ENCODE measurements around the gene HMX1. TPM values are rescaled to one million over a fixed set of nuclear protein-coding genes. Genes with fewer than 3 reads are reported as not detected.

The HMX1 gene
- polyA plus RNA-seq, 1 donor (not counting 4 experiments of a cell fraction or from before 2014, with no cell fraction given), result not detected

DNA sequence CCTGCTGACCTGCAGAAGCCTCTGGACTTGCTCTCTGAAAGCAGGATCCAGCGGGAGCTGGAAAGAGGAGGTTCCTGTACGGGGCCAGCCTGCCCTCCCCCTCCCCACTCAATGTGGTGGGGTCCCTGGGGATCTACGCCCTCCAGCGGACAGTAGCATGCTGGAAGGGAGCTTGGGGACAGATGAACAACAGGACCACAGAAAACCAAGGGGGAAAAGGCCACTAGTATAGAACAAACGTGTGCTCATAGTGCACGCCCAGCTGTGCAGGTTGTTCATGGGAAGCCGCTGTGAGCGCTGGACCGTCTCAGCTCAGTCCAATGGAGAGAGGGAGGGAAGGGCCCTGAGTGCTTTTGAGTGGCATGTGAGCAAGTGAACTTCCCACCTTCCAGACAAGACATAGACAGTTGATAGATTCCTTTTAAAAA lies 15.8 kb downstream of the HMX1 start:
- Histone ChIP-seq H3K27ac (ENCODE audit: control insufficient read depth, insufficient read depth, low read length) (no peak overlapping the region), H3K79me2 (ENCODE audit: control insufficient read depth, insufficient read depth, low read length) (no peaks in the 10 kb centered on the region), H3K4me3 (ENCODE audit: control insufficient read depth in 2 of 3, extremely low read depth in 1 of 3, insufficient read depth in 2 of 3, low read depth in 1 of 3, low read length in 3 of 3) (no peak overlapping the region), H2AFZ (ENCODE audit: control insufficient read depth, low read length) (no peak overlapping the region), H3K9me3 (ENCODE audit: control insufficient read depth, low read depth, low read length) (no peaks in the 10 kb centered on the region), H4K20me1 (ENCODE audit: control insufficient read depth, extremely low read depth, insufficient read depth, low read length) (no peaks in the 10 kb centered on the region), H3K4me2 (ENCODE audit: control insufficient read depth, extremely low read depth, insufficient read depth, low read depth, low read length) (no peak overlapping the region), H3K27me3 (ENCODE audit: control insufficient read depth, extremely low read depth, insufficient read depth, low read length) (peaks cover 69% of the 10 kb centered on the region), H3K9me1 (ENCODE audit: control insufficient read depth, extremely low read depth, insufficient read depth, low read length) (no peaks in the 10 kb centered on the region), H3K4me1 (ENCODE audit: control insufficient read depth, extremely low read depth, insufficient read depth, low read length) (no peaks in the 10 kb centered on the region), H3K36me3 (ENCODE audit: control insufficient read depth in 2 of 2, extremely low read depth in 1 of 2, insufficient read depth in 2 of 2, low read length in 2 of 2) (no peaks in the 10 kb centered on the region), H3K9ac (ENCODE audit: control insufficient read depth, extremely low read depth, insufficient read depth, low read length) (no peak overlapping the region)
- no peak for TF ChIP-seq EZH2 (IDR thresholded peaks at IDR 0.05; ENCODE audit: low read length)
- TF ChIP-seq, protein P1, sequence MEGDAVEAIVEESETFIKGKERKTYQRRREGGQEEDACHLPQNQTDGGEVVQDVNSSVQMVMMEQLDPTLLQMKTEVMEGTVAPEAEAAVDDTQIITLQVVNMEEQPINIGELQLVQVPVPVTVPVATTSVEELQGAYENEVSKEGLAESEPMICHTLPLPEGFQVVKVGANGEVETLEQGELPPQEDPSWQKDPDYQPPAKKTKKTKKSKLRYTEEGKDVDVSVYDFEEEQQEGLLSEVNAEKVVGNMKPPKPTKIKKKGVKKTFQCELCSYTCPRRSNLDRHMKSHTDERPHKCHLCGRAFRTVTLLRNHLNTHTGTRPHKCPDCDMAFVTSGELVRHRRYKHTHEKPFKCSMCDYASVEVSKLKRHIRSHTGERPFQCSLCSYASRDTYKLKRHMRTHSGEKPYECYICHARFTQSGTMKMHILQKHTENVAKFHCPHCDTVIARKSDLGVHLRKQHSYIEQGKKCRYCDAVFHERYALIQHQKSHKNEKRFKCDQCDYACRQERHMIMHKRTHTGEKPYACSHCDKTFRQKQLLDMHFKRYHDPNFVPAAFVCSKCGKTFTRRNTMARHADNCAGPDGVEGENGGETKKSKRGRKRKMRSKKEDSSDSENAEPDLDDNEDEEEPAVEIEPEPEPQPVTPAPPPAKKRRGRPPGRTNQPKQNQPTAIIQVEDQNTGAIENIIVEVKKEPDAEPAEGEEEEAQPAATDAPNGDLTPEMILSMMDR (optimal IDR thresholded peaks at IDR 0.05 in 1 of 3, IDR thresholded peaks at IDR 0.05 in 1 of 3, conservative IDR thresholded peaks at IDR 0.05 in 1 of 3; ENCODE audit: extremely low read depth in 1 of 3, insufficient read depth in 2 of 3, low read length in 3 of 3), result no peak
- no peak for DNase-seq (ENCODE audit: low read depth, low spot score)
- no peak for FAIRE-seq
- dilution Hi-C loops (cut with MboI; ENCODE audit: extremely low pct_ligation_motif_present, low sequenced_read_pairs), result no loop called here

DNA sequence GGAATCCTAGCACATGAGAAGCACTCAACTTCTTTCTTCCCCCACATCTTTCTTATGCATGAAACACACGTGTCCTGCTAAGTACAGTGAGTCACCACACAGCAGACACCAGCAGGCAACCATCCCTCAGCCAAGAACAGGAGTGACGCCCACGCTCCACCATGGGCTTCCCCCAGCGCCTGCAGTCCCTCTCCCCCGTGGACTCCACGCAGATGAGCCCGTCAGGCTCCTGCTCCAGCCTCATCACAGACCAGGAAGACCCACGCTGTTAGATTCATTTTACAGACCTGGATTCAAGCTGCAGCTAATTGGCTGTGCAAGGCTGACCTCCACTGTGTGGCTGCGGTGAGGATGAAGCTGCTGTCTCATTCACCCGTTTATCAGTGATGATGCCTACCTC lies 16.7 kb downstream of the HMX1 start:
- dilution Hi-C loops (cut with MboI; ENCODE audit: extremely low pct_ligation_motif_present, low sequenced_read_pairs), result no loop called here

DNA sequence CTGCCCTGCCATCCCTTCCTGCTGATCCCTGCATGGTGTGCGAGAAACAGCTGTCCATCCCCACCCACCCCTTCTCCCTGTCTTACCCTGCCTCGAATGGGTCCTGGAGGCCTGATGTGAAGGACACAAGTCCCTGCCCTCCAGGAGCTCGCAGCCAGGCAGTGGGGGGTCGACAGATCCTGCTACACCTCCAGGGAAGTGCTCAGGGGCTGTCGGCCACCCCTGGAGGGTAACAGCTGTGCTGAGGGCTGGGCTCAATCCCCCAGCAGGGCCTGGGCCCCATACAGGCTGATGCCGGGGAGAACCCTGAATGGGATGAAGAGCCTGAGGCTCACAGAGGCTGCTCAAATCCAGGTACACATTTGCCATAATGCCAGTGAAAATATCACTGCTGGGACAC lies 17.6 kb downstream of the HMX1 start:
- Histone ChIP-seq H3K4me2 (ENCODE audit: control insufficient read depth, extremely low read depth, insufficient read depth, low read depth, low read length) (no peak overlapping the region), H3K27me3 (ENCODE audit: control insufficient read depth, extremely low read depth, insufficient read depth, low read length) (peaks cover 53% of the 10 kb centered on the region), H3K27ac (ENCODE audit: control insufficient read depth, insufficient read depth, low read length) (no peak overlapping the region), H3K79me2 (ENCODE audit: control insufficient read depth, insufficient read depth, low read length) (no peaks in the 10 kb centered on the region), H3K9me3 (ENCODE audit: control insufficient read depth, low read depth, low read length) (no peaks in the 10 kb centered on the region), H4K20me1 (ENCODE audit: control insufficient read depth, extremely low read depth, insufficient read depth, low read length) (no peaks in the 10 kb centered on the region), H3K4me1 (ENCODE audit: control insufficient read depth, extremely low read depth, insufficient read depth, low read length) (no peaks in the 10 kb centered on the region), H3K9me1 (ENCODE audit: control insufficient read depth, extremely low read depth, insufficient read depth, low read length) (no peaks in the 10 kb centered on the region), H3K36me3 (ENCODE audit: control insufficient read depth in 2 of 2, extremely low read depth in 1 of 2, insufficient read depth in 2 of 2, low read length in 2 of 2) (no peaks in the 10 kb centered on the region), H3K4me3 (ENCODE audit: control insufficient read depth in 2 of 3, extremely low read depth in 1 of 3, insufficient read depth in 2 of 3, low read depth in 1 of 3, low read length in 3 of 3) (no peak overlapping the region), H2AFZ (ENCODE audit: control insufficient read depth, low read length) (no peak overlapping the region), H3K9ac (ENCODE audit: control insufficient read depth, extremely low read depth, insufficient read depth, low read length) (no peak overlapping the region)
- no peak for FAIRE-seq
- TF ChIP-seq EZH2 (IDR thresholded peaks at IDR 0.05; ENCODE audit: low read length), result no peak
- TF ChIP-seq, protein P1 (optimal IDR thresholded peaks at IDR 0.05 in 1 of 3, IDR thresholded peaks at IDR 0.05 in 1 of 3, conservative IDR thresholded peaks at IDR 0.05 in 1 of 3; ENCODE audit: extremely low read depth in 1 of 3, insufficient read depth in 2 of 3, low read length in 3 of 3), result no peak
- dilution Hi-C loops (cut with MboI; ENCODE audit: extremely low pct_ligation_motif_present, low sequenced_read_pairs), result no loop called here
- no peak for DNase-seq (ENCODE audit: low read depth, low spot score)

More for the DNA sequence above, 16.7 kb downstream of the HMX1 start:
- Histone ChIP-seq H3K4me1 (ENCODE audit: control insufficient read depth, extremely low read depth, insufficient read depth, low read length) (no peaks in the 10 kb centered on the region), H3K79me2 (ENCODE audit: control insufficient read depth, insufficient read depth, low read length) (no peaks in the 10 kb centered on the region), H3K9me1 (ENCODE audit: control insufficient read depth, extremely low read depth, insufficient read depth, low read length) (no peaks in the 10 kb centered on the region), H3K9ac (ENCODE audit: control insufficient read depth, extremely low read depth, insufficient read depth, low read length) (no peak overlapping the region), H2AFZ (ENCODE audit: control insufficient read depth, low read length) (no peak overlapping the region), H3K4me3 (ENCODE audit: control insufficient read depth in 2 of 3, extremely low read depth in 1 of 3, insufficient read depth in 2 of 3, low read depth in 1 of 3, low read length in 3 of 3) (no peak overlapping the region), H3K36me3 (ENCODE audit: control insufficient read depth in 2 of 2, extremely low read depth in 1 of 2, insufficient read depth in 2 of 2, low read length in 2 of 2) (no peaks in the 10 kb centered on the region), H3K4me2 (ENCODE audit: control insufficient read depth, extremely low read depth, insufficient read depth, low read depth, low read length) (no peak overlapping the region), H3K9me3 (ENCODE audit: control insufficient read depth, low read depth, low read length) (no peaks in the 10 kb centered on the region), H3K27ac (ENCODE audit: control insufficient read depth, insufficient read depth, low read length) (no peak overlapping the region), H3K27me3 (ENCODE audit: control insufficient read depth, extremely low read depth, insufficient read depth, low read length) (peaks cover 62% of the 10 kb centered on the region), H4K20me1 (ENCODE audit: control insufficient read depth, extremely low read depth, insufficient read depth, low read length) (no peaks in the 10 kb centered on the region)
- no peak for TF ChIP-seq EZH2 (IDR thresholded peaks at IDR 0.05; ENCODE audit: low read length)
- DNase-seq (ENCODE audit: low read depth, low spot score) (no peak), FAIRE-seq (no peak)

Data from keratinocyte (primary cell).